ENCODE data around the gene TFCP2L1.

DNA sequence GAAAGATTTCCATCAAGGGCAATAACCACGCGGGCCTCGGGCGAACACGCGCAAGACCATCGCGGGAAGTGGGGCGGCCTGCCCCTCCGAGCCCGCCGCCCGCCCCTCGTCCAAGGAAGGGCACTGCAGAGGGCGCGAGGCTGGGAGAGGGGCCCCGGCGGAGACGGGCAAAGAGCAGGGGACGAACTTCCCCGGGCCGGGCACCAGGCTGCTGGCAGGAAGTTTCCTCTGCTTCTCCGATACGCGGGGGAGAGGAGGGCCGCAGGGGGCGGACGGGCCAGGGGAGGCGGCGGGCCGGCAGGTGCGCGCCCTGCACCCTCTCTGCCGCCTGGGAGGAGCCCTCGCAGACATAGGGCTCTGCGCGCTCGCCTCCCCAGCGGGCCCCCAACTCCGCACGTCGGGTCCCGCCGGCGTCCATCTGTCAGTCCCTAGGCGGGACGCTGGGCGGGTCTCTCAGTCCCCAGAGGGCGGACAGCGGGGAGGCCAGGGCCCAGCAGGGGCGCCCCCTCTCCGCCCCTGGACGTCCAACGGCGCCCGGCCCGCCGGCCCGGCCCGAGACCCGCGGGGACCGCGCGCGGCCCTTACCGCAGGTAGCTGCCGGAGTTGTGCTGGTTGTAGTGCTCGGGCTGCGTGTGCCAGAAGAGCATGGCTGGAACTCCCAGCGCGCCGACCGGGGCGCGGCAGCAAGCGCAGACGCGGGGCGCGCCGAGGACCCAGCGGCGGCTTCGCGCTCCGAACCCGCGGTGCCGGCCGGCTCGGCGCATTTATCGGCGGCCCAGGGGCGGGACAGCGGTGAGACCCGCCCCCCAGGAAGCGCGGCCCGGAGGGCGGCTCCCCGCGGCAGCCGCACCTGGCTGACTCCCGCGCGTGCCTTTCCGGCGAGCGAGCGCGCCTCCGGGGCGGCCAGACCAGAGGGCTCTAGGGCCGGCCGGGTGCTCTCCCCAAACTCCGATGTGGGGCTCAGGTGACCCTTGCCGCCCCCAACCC, at the start of gene TFCP2L1:
- TF ChIP-seq, protein P1, sequence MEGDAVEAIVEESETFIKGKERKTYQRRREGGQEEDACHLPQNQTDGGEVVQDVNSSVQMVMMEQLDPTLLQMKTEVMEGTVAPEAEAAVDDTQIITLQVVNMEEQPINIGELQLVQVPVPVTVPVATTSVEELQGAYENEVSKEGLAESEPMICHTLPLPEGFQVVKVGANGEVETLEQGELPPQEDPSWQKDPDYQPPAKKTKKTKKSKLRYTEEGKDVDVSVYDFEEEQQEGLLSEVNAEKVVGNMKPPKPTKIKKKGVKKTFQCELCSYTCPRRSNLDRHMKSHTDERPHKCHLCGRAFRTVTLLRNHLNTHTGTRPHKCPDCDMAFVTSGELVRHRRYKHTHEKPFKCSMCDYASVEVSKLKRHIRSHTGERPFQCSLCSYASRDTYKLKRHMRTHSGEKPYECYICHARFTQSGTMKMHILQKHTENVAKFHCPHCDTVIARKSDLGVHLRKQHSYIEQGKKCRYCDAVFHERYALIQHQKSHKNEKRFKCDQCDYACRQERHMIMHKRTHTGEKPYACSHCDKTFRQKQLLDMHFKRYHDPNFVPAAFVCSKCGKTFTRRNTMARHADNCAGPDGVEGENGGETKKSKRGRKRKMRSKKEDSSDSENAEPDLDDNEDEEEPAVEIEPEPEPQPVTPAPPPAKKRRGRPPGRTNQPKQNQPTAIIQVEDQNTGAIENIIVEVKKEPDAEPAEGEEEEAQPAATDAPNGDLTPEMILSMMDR (IDR thresholded peaks at IDR 0.05; ENCODE audit: insufficient read depth, low read length) = no peak
- TF ChIP-seq, protein P2, sequence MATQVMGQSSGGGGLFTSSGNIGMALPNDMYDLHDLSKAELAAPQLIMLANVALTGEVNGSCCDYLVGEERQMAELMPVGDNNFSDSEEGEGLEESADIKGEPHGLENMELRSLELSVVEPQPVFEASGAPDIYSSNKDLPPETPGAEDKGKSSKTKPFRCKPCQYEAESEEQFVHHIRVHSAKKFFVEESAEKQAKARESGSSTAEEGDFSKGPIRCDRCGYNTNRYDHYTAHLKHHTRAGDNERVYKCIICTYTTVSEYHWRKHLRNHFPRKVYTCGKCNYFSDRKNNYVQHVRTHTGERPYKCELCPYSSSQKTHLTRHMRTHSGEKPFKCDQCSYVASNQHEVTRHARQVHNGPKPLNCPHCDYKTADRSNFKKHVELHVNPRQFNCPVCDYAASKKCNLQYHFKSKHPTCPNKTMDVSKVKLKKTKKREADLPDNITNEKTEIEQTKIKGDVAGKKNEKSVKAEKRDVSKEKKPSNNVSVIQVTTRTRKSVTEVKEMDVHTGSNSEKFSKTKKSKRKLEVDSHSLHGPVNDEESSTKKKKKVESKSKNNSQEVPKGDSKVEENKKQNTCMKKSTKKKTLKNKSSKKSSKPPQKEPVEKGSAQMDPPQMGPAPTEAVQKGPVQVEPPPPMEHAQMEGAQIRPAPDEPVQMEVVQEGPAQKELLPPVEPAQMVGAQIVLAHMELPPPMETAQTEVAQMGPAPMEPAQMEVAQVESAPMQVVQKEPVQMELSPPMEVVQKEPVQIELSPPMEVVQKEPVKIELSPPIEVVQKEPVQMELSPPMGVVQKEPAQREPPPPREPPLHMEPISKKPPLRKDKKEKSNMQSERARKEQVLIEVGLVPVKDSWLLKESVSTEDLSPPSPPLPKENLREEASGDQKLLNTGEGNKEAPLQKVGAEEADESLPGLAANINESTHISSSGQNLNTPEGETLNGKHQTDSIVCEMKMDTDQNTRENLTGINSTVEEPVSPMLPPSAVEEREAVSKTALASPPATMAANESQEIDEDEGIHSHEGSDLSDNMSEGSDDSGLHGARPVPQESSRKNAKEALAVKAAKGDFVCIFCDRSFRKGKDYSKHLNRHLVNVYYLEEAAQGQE (IDR thresholded peaks at IDR 0.05; ENCODE audit: insufficient replicate concordance, low read depth) = no peak
- TF ChIP-seq POLR2AphosphoS5 (IDR thresholded peaks at IDR 0.05; ENCODE audit: low read depth) = no peak
